ENCODE results near the gene SMIM23. TPM values are rescaled to one million over a fixed set of nuclear protein-coding genes. Genes with fewer than 3 reads are reported as not detected.

SMIM23 gene
- total RNA-seq, 1 experiment from 2014 or later = not detected

DNA sequence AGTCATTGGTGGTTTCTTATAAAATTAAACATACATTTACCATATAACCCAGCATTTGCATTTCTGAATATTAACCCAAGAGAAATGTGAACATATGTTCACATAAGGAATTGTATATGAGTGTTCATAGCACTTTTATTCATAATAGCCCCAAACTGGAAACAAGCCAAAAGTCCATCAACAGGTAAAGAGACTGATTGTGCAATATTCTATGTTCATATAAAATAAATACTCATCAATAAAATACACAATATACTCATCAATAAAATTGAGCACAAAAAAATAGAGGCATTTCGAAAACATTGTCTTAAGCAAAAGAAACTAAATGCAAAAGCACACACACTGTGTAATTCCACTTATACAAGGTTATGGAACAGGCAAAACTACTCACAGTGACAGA, 3.7 kb downstream of the SMIM23 start:
- H3K9me3 Mint-ChIP-seq = no peaks in the 10 kb centered on the region
- TF ChIP-seq TEAD4 (CRISPR knock-in tag; IDR thresholded peaks at IDR 0.05) = no peak
- TF ChIP-seq ATF6 (CRISPR knock-in tag; IDR thresholded peaks at IDR 0.05) = no peak
- no peak for TF ChIP-seq SMAD4 (CRISPR knock-in tag; IDR thresholded peaks at IDR 0.05)
- TF ChIP-seq SP1 (CRISPR knock-in tag; conservative IDR thresholded peaks at IDR 0.05) = no peak
- no peak for TF ChIP-seq NR2C2 (CRISPR knock-in tag; IDR thresholded peaks at IDR 0.05)
- TF ChIP-seq OVOL2 (CRISPR knock-in tag; IDR thresholded peaks at IDR 0.05; ENCODE audit: borderline replicate concordance) = no peak
- no peak for TF ChIP-seq FOXP1 (CRISPR knock-in tag; IDR thresholded peaks at IDR 0.05; ENCODE audit: borderline replicate concordance)
- no peak for TF ChIP-seq NR3C1 (CRISPR knock-in tag; conservative IDR thresholded peaks at IDR 0.05; ENCODE audit: low read depth)
- TF ChIP-seq, protein P1, sequence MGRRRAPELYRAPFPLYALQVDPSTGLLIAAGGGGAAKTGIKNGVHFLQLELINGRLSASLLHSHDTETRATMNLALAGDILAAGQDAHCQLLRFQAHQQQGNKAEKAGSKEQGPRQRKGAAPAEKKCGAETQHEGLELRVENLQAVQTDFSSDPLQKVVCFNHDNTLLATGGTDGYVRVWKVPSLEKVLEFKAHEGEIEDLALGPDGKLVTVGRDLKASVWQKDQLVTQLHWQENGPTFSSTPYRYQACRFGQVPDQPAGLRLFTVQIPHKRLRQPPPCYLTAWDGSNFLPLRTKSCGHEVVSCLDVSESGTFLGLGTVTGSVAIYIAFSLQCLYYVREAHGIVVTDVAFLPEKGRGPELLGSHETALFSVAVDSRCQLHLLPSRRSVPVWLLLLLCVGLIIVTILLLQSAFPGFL (CRISPR knock-in tag; IDR thresholded peaks at IDR 0.05; ENCODE audit: borderline replicate concordance) = no peak
- TF ChIP-seq, protein P2, sequence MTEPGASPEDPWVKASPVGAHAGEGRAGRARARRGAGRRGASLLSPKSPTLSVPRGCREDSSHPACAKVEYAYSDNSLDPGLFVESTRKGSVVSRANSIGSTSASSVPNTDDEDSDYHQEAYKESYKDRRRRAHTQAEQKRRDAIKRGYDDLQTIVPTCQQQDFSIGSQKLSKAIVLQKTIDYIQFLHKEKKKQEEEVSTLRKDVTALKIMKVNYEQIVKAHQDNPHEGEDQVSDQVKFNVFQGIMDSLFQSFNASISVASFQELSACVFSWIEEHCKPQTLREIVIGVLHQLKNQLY (CRISPR knock-in tag; IDR thresholded peaks at IDR 0.05) = no peak
- TF ChIP-seq, protein P3, sequence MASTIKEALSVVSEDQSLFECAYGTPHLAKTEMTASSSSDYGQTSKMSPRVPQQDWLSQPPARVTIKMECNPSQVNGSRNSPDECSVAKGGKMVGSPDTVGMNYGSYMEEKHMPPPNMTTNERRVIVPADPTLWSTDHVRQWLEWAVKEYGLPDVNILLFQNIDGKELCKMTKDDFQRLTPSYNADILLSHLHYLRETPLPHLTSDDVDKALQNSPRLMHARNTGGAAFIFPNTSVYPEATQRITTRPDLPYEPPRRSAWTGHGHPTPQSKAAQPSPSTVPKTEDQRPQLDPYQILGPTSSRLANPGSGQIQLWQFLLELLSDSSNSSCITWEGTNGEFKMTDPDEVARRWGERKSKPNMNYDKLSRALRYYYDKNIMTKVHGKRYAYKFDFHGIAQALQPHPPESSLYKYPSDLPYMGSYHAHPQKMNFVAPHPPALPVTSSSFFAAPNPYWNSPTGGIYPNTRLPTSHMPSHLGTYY (CRISPR knock-in tag; IDR thresholded peaks at IDR 0.05) = no peak
- no peak for TF ChIP-seq ESRRA (CRISPR knock-in tag; IDR thresholded peaks at IDR 0.05; ENCODE audit: borderline replicate concordance)
- TF ChIP-seq, protein P4, sequence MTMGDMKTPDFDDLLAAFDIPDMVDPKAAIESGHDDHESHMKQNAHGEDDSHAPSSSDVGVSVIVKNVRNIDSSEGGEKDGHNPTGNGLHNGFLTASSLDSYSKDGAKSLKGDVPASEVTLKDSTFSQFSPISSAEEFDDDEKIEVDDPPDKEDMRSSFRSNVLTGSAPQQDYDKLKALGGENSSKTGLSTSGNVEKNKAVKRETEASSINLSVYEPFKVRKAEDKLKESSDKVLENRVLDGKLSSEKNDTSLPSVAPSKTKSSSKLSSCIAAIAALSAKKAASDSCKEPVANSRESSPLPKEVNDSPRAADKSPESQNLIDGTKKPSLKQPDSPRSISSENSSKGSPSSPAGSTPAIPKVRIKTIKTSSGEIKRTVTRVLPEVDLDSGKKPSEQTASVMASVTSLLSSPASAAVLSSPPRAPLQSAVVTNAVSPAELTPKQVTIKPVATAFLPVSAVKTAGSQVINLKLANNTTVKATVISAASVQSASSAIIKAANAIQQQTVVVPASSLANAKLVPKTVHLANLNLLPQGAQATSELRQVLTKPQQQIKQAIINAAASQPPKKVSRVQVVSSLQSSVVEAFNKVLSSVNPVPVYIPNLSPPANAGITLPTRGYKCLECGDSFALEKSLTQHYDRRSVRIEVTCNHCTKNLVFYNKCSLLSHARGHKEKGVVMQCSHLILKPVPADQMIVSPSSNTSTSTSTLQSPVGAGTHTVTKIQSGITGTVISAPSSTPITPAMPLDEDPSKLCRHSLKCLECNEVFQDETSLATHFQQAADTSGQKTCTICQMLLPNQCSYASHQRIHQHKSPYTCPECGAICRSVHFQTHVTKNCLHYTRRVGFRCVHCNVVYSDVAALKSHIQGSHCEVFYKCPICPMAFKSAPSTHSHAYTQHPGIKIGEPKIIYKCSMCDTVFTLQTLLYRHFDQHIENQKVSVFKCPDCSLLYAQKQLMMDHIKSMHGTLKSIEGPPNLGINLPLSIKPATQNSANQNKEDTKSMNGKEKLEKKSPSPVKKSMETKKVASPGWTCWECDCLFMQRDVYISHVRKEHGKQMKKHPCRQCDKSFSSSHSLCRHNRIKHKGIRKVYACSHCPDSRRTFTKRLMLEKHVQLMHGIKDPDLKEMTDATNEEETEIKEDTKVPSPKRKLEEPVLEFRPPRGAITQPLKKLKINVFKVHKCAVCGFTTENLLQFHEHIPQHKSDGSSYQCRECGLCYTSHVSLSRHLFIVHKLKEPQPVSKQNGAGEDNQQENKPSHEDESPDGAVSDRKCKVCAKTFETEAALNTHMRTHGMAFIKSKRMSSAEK (CRISPR knock-in tag; IDR thresholded peaks at IDR 0.05; ENCODE audit: borderline replicate concordance) = no peak
- H3K27me3 Mint-ChIP-seq (ENCODE audit: low read depth) = no peaks in the 10 kb centered on the region; the same call in 1 of the 2 replicates
- H3K4me3 Mint-ChIP-seq = no peak overlapping the region
- ATAC-seq (no peak), DNase-seq (ENCODE audit: low spot score) (no peak)
- no peak overlapping the region for H3K27ac Mint-ChIP-seq
- CTCF ChIA-PET = no interaction called here
- H3K36me3 Mint-ChIP-seq = no peaks in the 10 kb centered on the region
- POLR2A ChIA-PET = no interaction called here
- no peaks in the 10 kb centered on the region for H3K4me1 Mint-ChIP-seq

- H3K27ac Mint-ChIP-seq = no peak overlapping the region
- ATAC-seq (no peak), DNase-seq (ENCODE audit: low spot score) (no peak)
- CTCF ChIA-PET = no interaction called here
- H3K27me3 Mint-ChIP-seq (ENCODE audit: low read depth) = no peaks in the 10 kb centered on the region; the same call in 1 of the 2 replicates
- TF ChIP-seq, protein P5, sequence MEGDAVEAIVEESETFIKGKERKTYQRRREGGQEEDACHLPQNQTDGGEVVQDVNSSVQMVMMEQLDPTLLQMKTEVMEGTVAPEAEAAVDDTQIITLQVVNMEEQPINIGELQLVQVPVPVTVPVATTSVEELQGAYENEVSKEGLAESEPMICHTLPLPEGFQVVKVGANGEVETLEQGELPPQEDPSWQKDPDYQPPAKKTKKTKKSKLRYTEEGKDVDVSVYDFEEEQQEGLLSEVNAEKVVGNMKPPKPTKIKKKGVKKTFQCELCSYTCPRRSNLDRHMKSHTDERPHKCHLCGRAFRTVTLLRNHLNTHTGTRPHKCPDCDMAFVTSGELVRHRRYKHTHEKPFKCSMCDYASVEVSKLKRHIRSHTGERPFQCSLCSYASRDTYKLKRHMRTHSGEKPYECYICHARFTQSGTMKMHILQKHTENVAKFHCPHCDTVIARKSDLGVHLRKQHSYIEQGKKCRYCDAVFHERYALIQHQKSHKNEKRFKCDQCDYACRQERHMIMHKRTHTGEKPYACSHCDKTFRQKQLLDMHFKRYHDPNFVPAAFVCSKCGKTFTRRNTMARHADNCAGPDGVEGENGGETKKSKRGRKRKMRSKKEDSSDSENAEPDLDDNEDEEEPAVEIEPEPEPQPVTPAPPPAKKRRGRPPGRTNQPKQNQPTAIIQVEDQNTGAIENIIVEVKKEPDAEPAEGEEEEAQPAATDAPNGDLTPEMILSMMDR (IDR thresholded peaks at IDR 0.05) = no peak
- TF ChIP-seq JUN (CRISPR knock-in tag; IDR thresholded peaks at IDR 0.05) = no peak
- TF ChIP-seq CBFB (CRISPR knock-in tag; IDR thresholded peaks at IDR 0.05; ENCODE audit: low read depth) = no peak
- no peak for TF ChIP-seq MAX (CRISPR knock-in tag; IDR thresholded peaks at IDR 0.05)
- TF ChIP-seq NFYB (CRISPR knock-in tag; conservative IDR thresholded peaks at IDR 0.05; ENCODE audit: low read depth) = no peak
- no peak for TF ChIP-seq ZNF121 (CRISPR knock-in tag; IDR thresholded peaks at IDR 0.05)
- no peak for TF ChIP-seq SP1 (CRISPR knock-in tag; conservative IDR thresholded peaks at IDR 0.05)
- no peak for TF ChIP-seq AFF4 (CRISPR knock-in tag; IDR thresholded peaks at IDR 0.05; ENCODE audit: borderline replicate concordance)
- H3K36me3 Mint-ChIP-seq = no peaks in the 10 kb centered on the region
- H3K4me3 Mint-ChIP-seq = no peak overlapping the region
- H3K9me3 Mint-ChIP-seq = no peaks in the 10 kb centered on the region
- H3K4me1 Mint-ChIP-seq = no peaks in the 10 kb centered on the region
- POLR2A ChIA-PET = no interaction called here
Observed at GRCh38 chr5:171790408-171790807, 4.8 kb downstream of the SMIM23 start.
